ENCODE data around the gene DOK5.

GRCh38 chr20:54576518-54576917 is 101.1 kb downstream of the DOK5 start:
- TF ChIP-seq CTCF (IDR thresholded peaks at IDR 0.05): no peak
- no peak for TF ChIP-seq POLR2A (IDR thresholded peaks at IDR 0.05)
- no peak for TF ChIP-seq EP300 (IDR thresholded peaks at IDR 0.05)

Data from ovary (tissue), 3 donors.